Activated CD8-positive, alpha-beta memory T cell treated with anti-CD3 and anti-CD28 coated beads for 4 hours (primary cell): ENCODE measurements around the gene ERC1.

ENCODE experiments used
- DNase-seq, 2 donors: peaks; one replicate each; pipeline ENCODE4 v3.0.0-alpha.2; 2020; ENCODE audit warnings: low read depth in 2 of 2

ERC1 gene

GRCh38 chr12:1509413-1510052, 518.5 kb downstream of the ERC1 start:
- DNase-seq, result no peak

GRCh38 chr12:1510056-1510812, 519.2 kb downstream of the ERC1 start:
- DNase-seq, result no peak

- DNase-seq, result no peak
These were observed 524.0 kb downstream of the ERC1 start for GRCh38 chr12:1515010-1515409.

- DNase-seq, result no peak
These were observed 524.4 kb downstream of the ERC1 start for GRCh38 chr12:1515428-1515827.

- DNase-seq, result no peak
These were observed 526.0 kb downstream of the ERC1 start for GRCh38 chr12:1517007-1517406.

- no peak for DNase-seq
These were observed 526.9 kb downstream of the ERC1 start for GRCh38 chr12:1517734-1518525.

GRCh38 chr12:1518591-1519516, 527.8 kb downstream of the ERC1 start:
- no peak for DNase-seq

- DNase-seq, result no peak
These were observed 528.6 kb downstream of the ERC1 start for GRCh38 chr12:1519642-1520041.

GRCh38 chr12:1523046-1523445, 532.0 kb downstream of the ERC1 start:
- DNase-seq, result no peak

- no peak for DNase-seq
These were observed 532.6 kb downstream of the ERC1 start for GRCh38 chr12:1523558-1524050.

GRCh38 chr12:1525858-1526257, 534.8 kb downstream of the ERC1 start:
- DNase-seq, result no peak

GRCh38 chr12:1527789-1528188, 536.8 kb downstream of the ERC1 start:
- DNase-seq, result no peak

GRCh38 chr12:1528791-1529190, 537.8 kb downstream of the ERC1 start:
- DNase-seq, result no peak

GRCh38 chr12:1529228-1529861, 538.3 kb downstream of the ERC1 start:
- no peak for DNase-seq

GRCh38 chr12:1529862-1530591, 539.0 kb downstream of the ERC1 start:
- DNase-seq, result no peak

- no peak for DNase-seq
These were observed 539.6 kb downstream of the ERC1 start for GRCh38 chr12:1530592-1531152.

GRCh38 chr12:1531153-1531653, 540.2 kb downstream of the ERC1 start:
- DNase-seq, result no peak

- no peak for DNase-seq
These were observed 540.8 kb downstream of the ERC1 start for GRCh38 chr12:1531654-1532374.
